WI38 (cell line): ENCODE measurements around the gene SERAC1.

Experiments used
- H3K4me3 ChIP-seq: 2 replicates; pipeline ENCODE4 v1.5.1; 2011; ENCODE audit warnings: low read depth, mild to moderate bottlenecking, control low read depth, low read length
- CTCF ChIP-seq: IDR thresholded peaks from 2 replicates; pipeline ENCODE4 v1.5.1; 2012; ENCODE audit warnings: low read depth, mild to moderate bottlenecking, control low read depth, low read length

The SERAC1 gene

GRCh38 chr6:158118886-158119285, 49.2 kb downstream of the SERAC1 start:
- TF ChIP-seq CTCF: no peak
- H3K4me3 ChIP-seq: no peak overlapping the region

- no peak for TF ChIP-seq CTCF
Measured at GRCh38 chr6:158115508-158115907, 52.6 kb downstream of the SERAC1 start.

GRCh38 chr6:158115102-158115501, 53.0 kb downstream of the SERAC1 start:
- no peak for TF ChIP-seq CTCF
- no peak overlapping the region for H3K4me3 ChIP-seq

More at GRCh38 chr6:158115508-158115907, 52.6 kb downstream of the SERAC1 start:
- no peak overlapping the region for H3K4me3 ChIP-seq

GRCh38 chr6:158113802-158114201, 54.3 kb downstream of the SERAC1 start:
- no peak for TF ChIP-seq CTCF

GRCh38 chr6:158111987-158112386, 56.1 kb downstream of the SERAC1 start:
- H3K4me3 ChIP-seq: no peak overlapping the region
- TF ChIP-seq CTCF: no peak

More at GRCh38 chr6:158113802-158114201, 54.3 kb downstream of the SERAC1 start:
- H3K4me3 ChIP-seq: no peak overlapping the region

GRCh38 chr6:158110986-158111385, 57.1 kb downstream of the SERAC1 start:
- no peak for TF ChIP-seq CTCF
- H3K4me3 ChIP-seq: no peak overlapping the region

- no peak for TF ChIP-seq CTCF
- no peak overlapping the region for H3K4me3 ChIP-seq
Measured at GRCh38 chr6:158109748-158110147, 58.3 kb downstream of the SERAC1 start.
